Amniotic epithelial cell (primary cell): Measurements from ENCODE around the gene PDCD10.

Experiments
- DNase-seq: peaks from one replicate; pipeline ENCODE4 v3.0.0-alpha.2; 2010; ENCODE audit warnings: low read depth

PDCD10 gene

DNA sequence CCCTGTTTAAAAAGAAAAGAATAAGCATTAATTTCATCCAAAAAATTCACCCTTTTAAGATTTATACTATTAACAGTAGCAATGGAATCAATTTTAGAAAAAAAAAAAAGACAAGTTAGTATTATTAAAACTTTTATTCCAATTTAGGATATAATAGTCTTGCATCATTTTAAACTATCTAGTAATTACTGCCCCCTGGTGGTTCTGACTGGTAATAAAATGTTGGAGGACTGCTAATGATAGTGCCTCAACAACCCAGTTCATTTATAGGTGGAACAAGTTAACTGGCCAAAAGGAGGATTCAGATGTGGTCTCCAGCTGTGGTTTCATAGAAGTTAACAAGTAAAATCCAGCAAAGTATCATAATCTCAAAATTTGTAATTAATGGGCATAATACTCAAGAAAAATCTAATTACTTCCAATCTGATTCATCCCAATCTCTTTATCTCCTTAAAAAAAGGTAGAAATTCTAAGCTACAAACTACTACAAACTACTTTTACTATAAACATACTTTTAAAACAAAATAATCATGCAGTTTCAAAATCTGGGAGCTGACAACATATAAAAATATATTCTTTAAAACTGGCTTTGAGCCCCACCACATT, 50.2 kb downstream of the PDCD10 start:
- DNase-seq: peak; percentile 62

DNA sequence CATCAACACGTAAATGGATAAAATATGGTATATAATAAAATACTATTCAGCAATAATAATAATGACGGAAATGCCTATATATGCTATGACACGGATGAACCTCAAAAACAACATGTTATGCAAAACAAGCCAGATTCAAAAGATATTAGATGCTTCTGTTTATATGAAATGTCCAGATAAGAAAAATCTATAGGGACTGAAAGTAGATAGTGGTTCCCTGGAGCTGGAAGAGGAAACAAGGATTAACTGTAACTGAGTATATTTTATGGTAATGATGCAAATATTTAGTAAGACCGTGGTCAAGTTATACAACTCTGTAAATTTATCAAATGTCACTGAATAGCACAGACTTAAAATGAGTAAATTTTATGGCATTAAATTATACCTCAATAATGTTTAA, 55.2 kb downstream of the PDCD10 start:
- DNase-seq: peak; percentile 76

DNA sequence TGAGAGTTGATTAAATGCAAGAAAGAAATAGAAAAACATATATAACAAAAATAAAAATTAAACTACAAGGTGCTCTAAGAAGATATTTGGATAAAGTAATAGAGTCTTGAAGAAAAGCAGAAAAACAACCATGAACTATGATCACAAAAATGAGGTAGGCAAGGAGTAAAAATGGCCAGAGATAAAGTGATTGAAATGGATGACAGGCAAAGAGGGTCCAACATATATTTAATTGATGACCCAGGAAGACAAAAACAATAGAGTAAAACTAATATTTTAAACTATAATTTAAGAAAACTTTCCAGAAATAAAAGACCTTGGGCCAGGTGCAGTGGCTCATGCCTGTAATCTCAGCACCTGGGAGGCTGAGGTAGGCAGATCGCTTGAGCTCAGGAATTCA, 58.8 kb downstream of the PDCD10 start:
- no peak for DNase-seq

DNA sequence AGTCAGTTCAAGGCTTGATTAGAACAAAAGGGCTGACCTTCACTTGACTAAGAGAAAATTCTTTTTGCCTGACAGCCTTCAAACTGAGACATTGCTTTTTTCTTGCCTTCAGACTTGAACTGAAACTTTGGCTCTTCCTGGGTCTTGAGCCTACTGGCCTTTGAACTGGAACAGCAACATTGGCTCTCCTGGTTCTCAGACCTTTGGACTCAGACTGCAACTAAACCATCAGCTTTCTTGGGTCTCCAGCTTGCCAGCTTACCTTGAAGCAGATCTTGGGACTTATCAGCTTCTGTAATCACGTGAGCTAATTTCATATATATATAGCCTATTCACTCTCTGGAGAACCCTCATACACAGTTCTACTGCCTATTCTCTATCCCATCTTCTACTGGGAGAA, 61.5 kb downstream of the PDCD10 start:
- no peak for DNase-seq

DNA sequence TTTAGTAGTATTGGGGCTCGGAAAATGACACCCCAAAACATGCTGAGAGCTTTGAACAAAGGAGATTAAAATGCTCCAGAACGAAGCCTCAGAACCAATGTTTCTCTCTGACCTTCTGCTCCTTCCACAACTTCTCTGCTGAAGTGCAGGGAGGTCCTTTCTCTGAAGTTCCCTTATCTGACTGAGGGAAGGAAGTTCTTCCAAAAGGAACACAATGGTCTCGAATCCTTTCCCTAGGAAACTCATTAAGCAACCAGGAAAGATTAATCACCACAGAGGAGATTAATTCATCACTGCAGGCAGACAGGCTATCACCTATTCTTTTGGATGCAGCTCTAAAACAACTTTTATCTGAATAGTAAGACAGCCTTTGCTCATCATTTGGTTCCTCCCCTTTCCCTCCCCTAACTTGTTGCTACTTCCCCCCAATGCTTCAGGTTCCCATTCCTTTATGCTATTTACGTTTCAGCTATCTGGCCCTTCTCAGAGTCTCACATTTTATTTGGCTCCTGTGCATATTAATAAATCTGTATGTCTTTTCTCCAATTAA, 62.7 kb downstream of the PDCD10 start:
- DNase-seq: peak; percentile 50

DNA sequence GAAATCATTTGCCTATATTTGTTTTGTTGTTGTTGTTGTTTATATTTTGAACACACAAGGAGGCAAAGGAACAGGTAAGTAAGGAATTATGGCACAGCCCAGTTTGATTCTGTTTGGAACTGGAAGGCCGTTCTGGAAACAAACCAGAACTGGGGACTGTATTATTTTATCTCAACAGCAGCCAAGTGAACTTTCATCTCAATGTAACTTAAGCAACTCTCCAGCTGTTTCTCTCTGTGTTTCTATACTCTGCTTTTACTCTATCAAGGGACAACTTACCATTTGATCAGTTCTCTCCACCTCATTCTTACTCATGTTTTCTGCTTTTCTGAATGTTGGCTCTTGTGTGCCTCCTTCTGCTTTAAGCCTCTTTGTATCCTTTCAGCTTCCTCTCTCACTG, 65.0 kb downstream of the PDCD10 start:
- DNase-seq: no peak

DNA sequence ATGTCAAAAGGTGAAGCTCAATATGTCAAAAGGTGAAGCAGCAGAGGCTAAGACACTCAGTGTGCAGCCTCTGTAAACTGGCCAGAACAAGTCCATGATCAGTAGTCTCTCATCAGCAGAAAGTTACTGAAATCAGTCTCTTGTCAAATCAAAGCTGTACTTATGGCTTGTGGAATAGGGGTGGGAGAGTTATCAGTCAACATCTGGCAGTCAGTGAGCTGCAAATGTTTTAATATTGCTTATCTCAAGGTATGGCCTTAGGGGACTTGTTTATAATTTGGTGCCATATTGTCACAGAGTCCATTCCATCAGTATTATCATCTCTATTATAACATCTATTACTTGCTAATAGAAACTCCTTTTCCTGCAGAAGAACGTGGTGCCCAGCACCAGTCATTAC, 66.0 kb downstream of the PDCD10 start:
- DNase-seq: no peak

DNA sequence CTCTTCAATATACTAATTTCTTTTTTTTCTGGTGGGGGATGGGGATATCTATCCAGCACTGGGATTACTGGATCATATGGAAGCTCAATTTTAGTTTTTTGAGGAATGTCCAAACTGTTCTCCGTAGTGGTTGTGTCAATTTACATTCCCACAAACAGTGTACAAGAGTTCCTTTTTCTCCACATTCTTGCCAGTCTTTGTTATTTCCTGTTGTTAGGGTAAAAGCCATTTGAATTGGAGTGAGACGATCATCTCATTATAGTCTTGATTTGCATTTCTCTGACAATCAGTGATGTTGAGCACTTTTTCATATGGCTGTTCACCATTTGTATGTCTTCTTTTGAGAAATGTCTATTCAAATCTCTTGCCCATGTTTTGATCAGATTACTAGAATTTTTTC, 68.1 kb downstream of the PDCD10 start:
- DNase-seq: no peak

DNA sequence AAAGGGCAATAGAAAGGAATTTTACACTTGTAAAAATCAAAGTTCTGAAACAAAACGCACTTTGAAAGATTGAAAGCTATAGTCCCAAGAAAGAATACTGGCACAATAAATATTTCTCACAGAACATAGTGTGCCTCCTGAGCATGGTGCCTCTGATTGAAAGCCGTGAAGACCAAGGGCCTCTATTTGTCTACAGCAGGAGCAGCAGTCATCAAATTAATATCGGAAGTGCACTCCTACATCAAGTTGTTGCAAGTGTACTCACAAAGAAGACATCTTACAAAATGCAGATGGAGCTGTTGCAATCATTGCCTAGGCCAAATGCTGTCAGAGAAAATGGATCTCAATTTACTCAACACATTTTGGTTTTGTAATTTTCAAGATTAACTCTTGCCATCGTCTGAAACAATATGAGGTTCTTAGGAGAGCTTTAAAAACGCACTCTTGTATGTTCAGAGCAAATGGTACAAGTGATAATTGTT, 71.7 kb downstream of the PDCD10 start:
- peak; percentile 85 for DNase-seq

DNA sequence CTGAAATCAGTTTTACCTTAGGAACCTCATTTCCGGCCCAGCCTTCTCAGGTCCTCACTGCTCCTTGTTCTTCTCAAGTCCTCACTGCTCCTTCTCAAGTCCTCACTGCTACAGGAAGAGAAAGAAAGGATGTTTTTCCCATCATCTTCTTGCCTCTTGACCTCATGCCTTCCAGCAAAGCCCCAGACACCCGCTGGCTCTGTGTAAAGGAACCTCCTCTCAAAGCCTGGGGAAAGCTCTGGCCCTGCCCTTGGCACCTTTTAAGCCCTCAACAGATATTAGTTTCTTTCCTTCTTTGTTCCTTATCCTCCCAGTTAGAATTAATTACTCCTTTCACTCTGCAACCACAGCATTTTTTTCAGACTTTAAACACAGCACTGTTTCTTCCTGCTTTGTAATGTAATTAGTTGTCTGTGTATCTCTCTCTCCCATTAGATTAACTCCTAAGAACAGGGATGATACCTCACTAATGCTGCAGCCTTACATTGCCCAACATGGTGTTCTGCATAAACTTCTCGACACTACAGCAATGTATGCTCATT, 76.9 kb downstream of the PDCD10 start:
- peak; percentile 24 for DNase-seq

DNA sequence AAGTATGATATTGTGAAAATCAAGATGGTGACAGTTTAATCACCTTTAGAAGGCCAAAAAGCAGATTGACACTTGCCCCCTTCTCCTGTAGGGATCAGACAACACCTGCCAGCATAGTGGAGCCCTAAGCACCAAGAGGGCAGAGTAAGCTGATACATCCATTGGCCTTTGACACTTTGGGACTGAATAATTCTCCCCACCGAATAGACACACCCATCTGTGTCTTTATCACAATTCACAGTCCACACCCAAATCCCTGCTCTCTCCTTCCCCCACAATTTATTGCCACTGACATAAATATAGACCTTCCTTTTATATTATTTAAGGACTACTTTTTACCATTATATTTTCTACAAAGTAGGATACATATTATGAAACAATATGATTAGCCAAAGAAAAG, 77.9 kb downstream of the PDCD10 start:
- no peak for DNase-seq

DNA sequence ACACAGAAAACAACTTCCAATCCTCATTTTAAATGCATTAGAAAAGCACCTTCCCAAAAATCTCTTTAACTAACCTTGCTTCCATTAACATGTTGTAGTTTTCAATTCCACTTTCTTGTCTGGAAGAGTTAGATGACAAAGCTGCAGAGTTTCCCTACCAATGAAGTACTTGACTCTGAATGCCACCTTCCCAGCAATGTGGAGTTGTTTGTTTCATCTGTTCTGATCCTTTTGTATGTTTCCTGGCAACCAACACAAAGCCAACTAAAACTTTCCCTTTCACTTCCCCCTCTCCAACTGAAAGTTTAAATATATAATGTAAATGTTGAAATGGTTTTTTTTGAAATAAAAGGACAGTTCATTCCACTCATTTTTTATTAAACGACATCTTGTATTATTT, 80.9 kb downstream of the PDCD10 start, which contains the start of gene WDR49:
WDR49 (minus strand) TSS at position 183 of the 400 bp plus-strand sequence. CDS start 517 bp downstream, outside the sequence.
- no peak for DNase-seq

DNA sequence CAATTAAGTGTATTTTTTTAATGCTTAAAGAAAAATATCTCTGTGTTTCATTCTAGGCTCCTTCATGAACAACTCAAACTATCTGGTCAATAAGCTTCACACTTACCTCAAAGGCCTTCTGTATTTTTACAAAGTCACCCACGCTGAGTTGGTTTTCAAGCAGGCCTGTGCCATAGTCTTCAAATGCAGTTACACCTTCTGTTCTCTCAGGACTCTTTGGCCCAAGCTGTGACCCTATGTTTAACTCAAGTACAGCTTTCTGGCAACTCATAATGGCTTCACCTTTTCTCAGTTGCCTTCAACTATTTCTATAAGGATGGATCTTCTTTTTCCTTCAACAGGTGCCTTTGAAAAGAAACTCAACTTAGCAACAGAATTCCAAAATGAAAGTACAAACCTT, 81.5 kb downstream of the PDCD10 start:
- no peak for DNase-seq

DNA sequence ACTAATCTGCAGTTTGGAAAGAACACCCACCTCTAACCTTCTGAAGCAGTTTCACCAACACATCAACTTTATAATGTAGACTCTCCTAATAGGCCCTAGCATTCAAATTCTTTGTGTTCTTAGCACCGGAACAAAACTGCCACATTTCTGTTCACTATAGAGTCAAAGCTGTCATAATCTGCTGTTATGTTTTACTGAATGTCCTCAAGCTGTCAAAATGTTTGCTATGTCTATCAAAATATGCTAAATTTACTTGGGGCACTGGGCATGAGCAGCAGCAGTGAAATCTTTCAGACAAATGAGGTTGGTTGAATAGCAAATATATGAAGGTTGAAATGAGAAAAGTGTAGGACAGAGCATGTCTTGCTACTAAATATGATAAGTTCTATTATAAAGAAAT, 82.9 kb downstream of the PDCD10 start:
- DNase-seq: no peak

DNA sequence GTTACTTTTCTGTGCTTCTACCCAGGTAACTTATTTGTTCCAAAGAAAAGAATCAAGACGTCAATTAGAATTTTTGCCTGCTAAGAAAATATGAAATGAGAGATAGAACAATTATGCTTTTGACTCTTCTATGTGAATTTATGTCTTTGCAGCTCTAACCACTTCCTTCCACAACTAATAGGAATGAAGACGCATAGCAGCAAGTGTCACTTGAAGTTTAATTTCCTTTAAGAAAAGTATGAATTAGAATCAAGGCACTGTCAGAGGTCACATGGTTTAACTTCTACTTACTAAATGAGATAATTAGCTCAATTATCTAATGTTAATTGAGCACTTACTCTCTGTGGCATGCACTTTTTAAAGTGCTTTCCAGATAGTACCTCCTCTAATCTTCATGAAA, 84.2 kb downstream of the PDCD10 start:
- DNase-seq: no peak

DNA sequence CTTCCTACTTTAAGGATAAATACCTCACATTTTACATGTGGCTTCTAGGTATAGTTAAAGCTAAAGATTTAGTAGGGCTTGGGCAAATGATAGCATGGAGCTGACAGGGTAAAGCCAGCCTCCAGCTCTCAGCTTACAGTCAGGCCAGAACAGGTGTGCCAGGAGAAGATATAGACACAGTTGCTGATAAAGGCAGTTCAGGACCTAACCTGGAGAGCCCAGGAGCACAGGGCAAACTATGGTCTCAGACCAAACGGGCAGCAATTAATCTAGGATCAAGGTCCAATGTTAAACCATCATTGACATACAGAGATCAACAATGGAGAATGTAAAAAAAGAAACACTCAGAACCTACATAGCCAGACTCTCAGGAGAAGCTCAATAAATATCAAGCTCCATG, 84.9 kb downstream of the PDCD10 start:
- DNase-seq: no peak

DNA sequence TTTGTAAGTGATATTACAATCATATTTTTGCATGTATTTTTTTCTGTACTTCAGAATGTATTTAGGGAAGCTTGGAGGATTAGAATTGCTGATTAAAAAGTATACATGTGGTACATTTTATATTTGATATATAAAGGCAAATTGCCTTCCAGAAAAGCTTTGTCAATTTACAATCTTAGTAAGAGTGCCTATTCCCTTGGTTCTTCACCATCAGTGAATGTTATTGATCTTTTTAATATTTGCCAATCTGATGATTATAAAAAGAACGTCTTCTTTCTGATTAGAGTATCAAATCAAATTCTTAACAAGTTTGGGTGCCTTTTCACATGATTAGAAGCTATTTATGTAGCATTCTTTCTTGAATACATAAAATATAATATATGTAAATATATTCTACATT, 90.1 kb downstream of the PDCD10 start:
- DNase-seq: no peak
